Gastroesophageal sphincter (tissue), 3 donors: Measurements from ENCODE around the gene SPAAR.

Experiments
- CTCF ChIP-seq, 4 experiments: fragments of 200-600 bp in 2 of 4; fragments of 450-650 bp in 2 of 4; sonication (generic) in 1 of 4; IDR thresholded peaks; one replicate each; pipeline ENCODE4 v1.5.1; 2017 to 2019; ENCODE audit warnings: antibody characterized with exemption in 4 of 4, mild to moderate bottlenecking in 2 of 4, moderate library complexity in 2 of 4
- EP300 ChIP-seq: sonication (generic); formaldehyde crosslinking; IDR thresholded peaks from one replicate; pipeline ENCODE4 v1.6.1; 2017; ENCODE audit warnings: antibody characterized with exemption, mild to moderate bottlenecking
- POLR2A ChIP-seq, 2 donors: fragments of 450-650 bp; IDR thresholded peaks; one replicate each; pipeline ENCODE4 v1.6.1; 2017; ENCODE audit warnings: antibody characterized with exemption in 2 of 2, mild to moderate bottlenecking in 2 of 2, moderate library complexity in 1 of 2
- POLR2AphosphoS5 ChIP-seq: sonication (generic); formaldehyde crosslinking; IDR thresholded peaks from one replicate; pipeline ENCODE4 v1.6.1; 2017; ENCODE audit warnings: antibody characterized with exemption

DNA sequence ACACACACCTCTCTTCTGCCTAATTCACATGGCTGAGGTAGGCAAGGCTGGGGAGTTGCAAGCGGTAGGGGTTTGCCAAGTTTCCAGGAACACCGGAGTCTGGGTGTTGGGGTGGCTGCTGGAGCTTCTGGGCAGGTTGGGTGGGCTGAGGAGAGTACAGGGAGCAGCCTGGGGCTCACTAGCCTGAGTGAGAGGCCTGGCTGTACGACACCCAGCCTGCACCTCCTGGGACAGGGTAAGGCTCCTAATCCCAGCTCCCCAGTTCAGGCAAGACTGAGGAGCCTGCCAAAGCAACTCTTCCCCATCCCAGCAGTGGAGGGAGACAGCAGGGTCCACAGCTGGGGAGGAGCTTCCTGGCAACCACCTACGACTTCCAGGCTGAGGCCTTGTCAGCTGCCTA, 8.0 kb downstream of the SPAAR start:
- TF ChIP-seq CTCF (IDR thresholded peaks at IDR 0.05) (no peak), EP300 (no peak), POLR2A (IDR thresholded peaks at IDR 0.05) (no peak), POLR2AphosphoS5 (no peak)
